K562 (cell line): ENCODE results near the gene CHRDL1. TPM values are rescaled to one million over a fixed set of nuclear protein-coding genes. Genes with fewer than 3 reads are reported as not detected.

Experiments used
- ATAC-seq: fragments of 200-7000 bp; cut with Tn5 transposase; 3 replicates; pipeline ENCODE4 v1.9.1; 2020; ENCODE audit warnings: moderate library complexity
- Bru-seq: library from RNA; stranded (reverse); fragments of 400-500 nt; gene quantifications from one replicate; lab custom pipeline; 2021; lab: Mats Ljungman, UMichigan
- BruChase-seq, 2 experiments: library from RNA; stranded (reverse); fragments of 400-500 nt; gene quantifications; one replicate each; lab custom pipeline; 2021; lab: Mats Ljungman, UMichigan
- BruUV-seq: library from RNA; stranded (reverse); fragments of 400-500 nt; replicated peaks from 2 replicates; lab custom pipeline; 2021; lab: Mats Ljungman, UMichigan
- CTCF ChIA-PET: fragments of 300-600 bp; formaldehyde crosslinking; extraction: SDS; loops from one replicate; lab custom pipeline; 2021; ENCODE audit warnings: low intra/inter-chr PET ratio; lab: Yijun Ruan, JAX
- POLR2A ChIA-PET: fragments of 300-600, 350-650 bp; sonication (Branson Sonifier 250); formaldehyde crosslinking; extraction: SDS; loops from one replicate; lab custom pipeline; 2021; ENCODE audit warnings: antibody characterized with exemption, inconsistent platforms; lab: Yijun Ruan, JAX
- DNase-seq, 4 experiments: peaks; one replicate each; pipeline versions ENCODE4 v3.0.0 to v3.0.0-alpha.2; 2011 to 2018; ENCODE audit warnings: low spot score in 3 of 4, mixed read lengths in 3 of 4; ENCODE audit errors: extremely low read depth in 1 of 4
- FAIRE-seq: peaks from 2 replicates; lab custom pipeline; 2011; peaks lifted over from hg19 to GRCh38; lab: Jason Lieb, UNC
- H2AFZ ChIP-seq: 2 replicates; pipeline ENCODE4 v1.6.0; 2011; ENCODE audit warnings: low read depth, low read length, control low read depth, inconsistent platforms
- H3K27ac ChIP-seq: fragments of 200-600 bp; 3 replicates; pipeline ENCODE4 v1.8.0; 2011; ENCODE audit warnings: low read depth, mild to moderate bottlenecking, control low read depth, inconsistent platforms, low read length, moderate library complexity, mixed read lengths; ENCODE audit errors: extremely low read depth
- H3K27me3 ChIP-seq, 2 experiments: fragments of 300-600 bp in 1 of 2; 2 replicates in 1 of 2; 3 replicates in 1 of 2; pipeline versions ENCODE4 v1.6.0 to v1.8.0; 2011; ENCODE audit warnings: inconsistent platforms in 2 of 2, low read length in 2 of 2, mild to moderate bottlenecking in 1 of 2, mixed read lengths in 1 of 2, moderate library complexity in 1 of 2; ENCODE audit not compliant: control insufficient read depth in 2 of 2, insufficient read depth in 2 of 2
- H3K36me3 ChIP-seq: fragments of 300-600 bp; 3 replicates; pipeline ENCODE4 v1.8.0; 2011; ENCODE audit warnings: mild to moderate bottlenecking, low read length, inconsistent platforms; ENCODE audit not compliant: control insufficient read depth, insufficient read depth
- H3K4me1 ChIP-seq, 2 experiments: fragments of 200-600 bp in 1 of 2; replicated peaks in 1 of 2; 2 replicates in 1 of 2; 3 replicates in 1 of 2; pipeline versions ENCODE4 v1.5.1 to v1.8.0; 2011; ENCODE audit warnings: inconsistent platforms in 2 of 2, low read length in 2 of 2, mild to moderate bottlenecking in 1 of 2, mixed read lengths in 1 of 2, moderate library complexity in 1 of 2; ENCODE audit not compliant: control insufficient read depth in 2 of 2, insufficient read depth in 2 of 2
- H3K4me2 ChIP-seq: 2 replicates; pipeline ENCODE4 v1.6.1; 2011; ENCODE audit warnings: low read length, control low read depth, inconsistent platforms, mixed read lengths; ENCODE audit not compliant: insufficient read depth
- H3K4me3 ChIP-seq: fragments of 200-600 bp; sonication (generic), shearing (Covaris generic); 2 replicates; pipeline ENCODE4 v1.5.1; 2016; ENCODE audit warnings: control low read depth, inconsistent platforms
- H3K79me2 ChIP-seq: fragments of 200-600 bp; 3 replicates; pipeline ENCODE4 v1.8.0; 2011; ENCODE audit warnings: low read length, inconsistent platforms; ENCODE audit not compliant: control insufficient read depth, insufficient read depth
- H3K9ac ChIP-seq, 2 experiments: 2 replicates each; pipeline versions ENCODE4 v1.6.0 to v1.6.1; 2011; ENCODE audit warnings: low read depth in 2 of 2, low read length in 2 of 2, control low read depth in 1 of 2, inconsistent platforms in 1 of 2, mild to moderate bottlenecking in 1 of 2, mixed read lengths in 1 of 2; ENCODE audit not compliant: insufficient read depth in 1 of 2
- H3K9me1 ChIP-seq: one replicate; pipeline ENCODE4 v1.6.0; 2011; ENCODE audit warnings: inconsistent platforms, mild to moderate bottlenecking, low read length, moderate library complexity; ENCODE audit not compliant: control insufficient read depth, insufficient read depth
- H3K9me3 ChIP-seq: replicated peaks from 2 replicates; pipeline ENCODE4 v1.5.1; 2011; ENCODE audit warnings: low read depth, low read length, inconsistent platforms; ENCODE audit not compliant: control insufficient read depth, insufficient read depth
- H4K20me1 ChIP-seq: replicated peaks from 2 replicates; pipeline ENCODE4 v1.6.1; 2011; ENCODE audit warnings: low read length, inconsistent platforms, mixed read lengths; ENCODE audit not compliant: control insufficient read depth, insufficient read depth
- DDX20 ChIP-seq: fragments of 450-650 bp; IDR thresholded peaks from 2 replicates; pipeline ENCODE4 v1.6.1; 2016; ENCODE audit warnings: missing genetic modification characterization, low read depth, mild to moderate bottlenecking, missing compliant biosample characterization, moderate library complexity
- E2F3 ChIP-seq: fragments of 250-450 bp; sonication (Bioruptor Pico); IDR thresholded peaks from 2 replicates; pipeline ENCODE4 v1.4.0; 2020; ENCODE audit warnings: mild to moderate bottlenecking
- MEIS2 ChIP-seq: fragments of 450-650 bp; IDR thresholded peaks from 2 replicates; pipeline ENCODE4 v1.6.1; 2014; ENCODE audit warnings: mild to moderate bottlenecking; ENCODE audit not compliant: partially characterized antibody
- MTF1 ChIP-seq: fragments of 250-450 bp; sonication (Bioruptor Pico); IDR thresholded peaks from 2 replicates; pipeline ENCODE4 v1.9.0; 2021; ENCODE audit warnings: moderate library complexity, mild to moderate bottlenecking, inconsistent platforms, borderline replicate concordance
- ZNF217 ChIP-seq: sonication (generic); formaldehyde crosslinking; IDR thresholded peaks from 2 replicates; pipeline ENCODE4 v1.8.0; 2022; ENCODE audit warnings: mild to moderate bottlenecking, missing genetic modification reagents
- whole genome bisulfite sequencing: fragments of 100-300 bp; shearing (Covaris generic); methylation state at CpG from one replicate; pipeline ENCODE4 v1.1.6; 2016; ENCODE audit warnings: low coverage, mixed read lengths; ENCODE audit not compliant: insufficient coverage; ENCODE audit errors: missing lambda C conversion rate; 5-methylcytosine and 5-hydroxymethylcytosine counted together
- in situ Hi-C: fragments of 300-500 bp; cut with MboI; formaldehyde crosslinking; loops from 4 replicates; pipeline ENCODE4 v1.15.0; 2018; ENCODE audit warnings: inconsistent platforms, mixed read lengths
- intact Hi-C: fragments of 100-400 bp; cut with micrococcal nuclease; formaldehyde crosslinking; loops from 2 replicates; pipeline ENCODE4 v1.14.2; 2022
- long read RNA-seq, 3 experiments: library from polyadenylated mRNA in 2 of 3; library from RNA in 1 of 3; unstranded in 2 of 3; stranded (forward) in 1 of 3; transcript quantifications; one replicate each; pipeline ENCODE4 v2.0.0, GENCODE V29; 2019 to 2022
- polyA minus RNA-seq, 3 experiments: library from RNA; depleted of rRNA, polyadenylated mRNA; stranded (reverse); fragments of >200 nt; gene quantifications; 2 replicates each; pipeline ENCODE4 v1.2.3, GENCODE V29; 2011
- polyA plus RNA-seq, 8 experiments: library from polyadenylated mRNA; depleted of rRNA in 4 of 8; stranded (reverse) in 5 of 8; unstranded in 3 of 8; fragments of >200 nt; fragmentation: Nextera tagmentation in 2 of 8; fragmentation: Illumina TruSeq in 1 of 8; extraction: Ambion mirVana in 2 of 8; extraction: Trizol in 1 of 8; gene quantifications; 2 replicates each; pipeline versions ENCODE4 v1.2.1 to v1.2.3, GENCODE V29; 2011 to 2014; ENCODE audit warnings: inconsistent platforms in 1 of 8, missing spikeins in 1 of 8
- total RNA-seq, 7 experiments: library from RNA; depleted of rRNA in 6 of 7; stranded (reverse); fragments of >200 nt in 6 of 7; fragmentation: Illumina TruSeq in 2 of 7; extraction: Trizol in 2 of 7; gene quantifications; 2 replicates each; pipeline versions ENCODE4 v1.2.1 to v1.2.3, GENCODE V29; 2011 to 2021; ENCODE audit warnings: low replicate concordance in 1 of 7
- TF ChIP-seq, protein P1 (sequence below), 2 experiments: fragments of 450-650 bp; IDR thresholded peaks; 2 replicates each; pipeline ENCODE4 v1.6.1; 2016; ENCODE audit warnings: mild to moderate bottlenecking in 2 of 2, borderline replicate concordance in 1 of 2, low read depth in 1 of 2, moderate library complexity in 1 of 2
- TF ChIP-seq, protein P2 (sequence below): fragments of 250-450 bp; sonication (Bioruptor Pico); IDR thresholded peaks from 2 replicates; pipeline ENCODE4 v1.4.0; 2020; ENCODE audit warnings: mild to moderate bottlenecking, moderate library complexity

CHRDL1 gene
- not detected in 2 replicates for total RNA-seq (2011; cell fraction: chromatin; rRNA removed; ENCODE audit: low replicate concordance)
- total RNA-seq (2011; cell fraction: nucleolus; rRNA removed): not detected in 2 replicates
- not detected in 2 replicates for total RNA-seq (2011; cell fraction: nucleoplasm; rRNA removed)
- total RNA-seq (2014; rRNA removed) (not detected in 2 replicates), total RNA-seq (2014; rRNA removed; fragmentation: Illumina TruSeq; extraction: Trizol) (not detected in 2 replicates), total RNA-seq (2015; rRNA removed; fragmentation: Illumina TruSeq; extraction: Trizol) (not detected in 2 replicates), total RNA-seq (2021) (not detected in 2 replicates), polyA plus RNA-seq (2011; rRNA removed) (not detected in 2 replicates), polyA plus RNA-seq (2014; fragmentation: Illumina TruSeq; extraction: Trizol) (not detected in 2 replicates), polyA plus RNA-seq (2014; fragmentation: Nextera tagmentation; extraction: Ambion mirVana) (not detected), polyA plus RNA-seq (2014; rRNA removed) (not detected in 2 replicates), polyA minus RNA-seq (2011; rRNA and poly(A)+ RNA removed) (not detected in 2 replicates), Bru-seq, nascent RNA (not detected), BruChase-seq, experiment 1, labeled RNA remaining after a 2-hour chase (not detected), BruChase-seq, experiment 2, labeled RNA remaining after a 6-hour chase (not detected)
- not detected in 2 replicates for polyA plus RNA-seq (2011; cell fraction: cytosol; rRNA removed)
- polyA plus RNA-seq (2011; cell fraction: nucleus; rRNA removed): not detected in 2 replicates
- polyA plus RNA-seq (2012): not detected in 2 replicates
- not detected in 2 replicates for polyA minus RNA-seq (2011; cell fraction: cytosol; rRNA and poly(A)+ RNA removed)
- not detected in 2 replicates for polyA minus RNA-seq (2011; cell fraction: nucleus; rRNA and poly(A)+ RNA removed)
- long read RNA-seq, experiment 1: 0 reads
- long read RNA-seq, experiment 2: 0 reads
- long read RNA-seq, experiment 3: 0 reads

GRCh38 chrX:110795645-110796406, at the start of gene CHRDL1:
TSS of gene CHRDL1 (minus strand) at chrX:110795817. CDS start at chrX:110792181, 3,636 bp downstream.
- ATAC-seq: no peak
- H2AFZ ChIP-seq: no peak within 1 kb of the TSS
- no peak within 1 kb of the TSS for H3K4me3 ChIP-seq
- FAIRE-seq: no peak
- H4K20me1 ChIP-seq: no peaks in the 10 kb centered on the region
- no peak within 1 kb of the TSS for H3K4me2 ChIP-seq
- no peaks in the 10 kb centered on the region for H3K9me3 ChIP-seq
- intact Hi-C loops (no loop called here), in situ Hi-C loops (no loop called here)
- whole genome bisulfite sequencing: 2% methylated on average over 29 of the region's 60 CpGs
- no peak for DNase-seq
- no peaks in the 10 kb centered on the region for H3K9me1 ChIP-seq
- H3K79me2 ChIP-seq: no peaks in the 10 kb centered on the region
- ChIA-PET CTCF (no interaction called here), POLR2A (interaction anchor here (0.9 to 1.7 kb wide), 2 partner anchors 8 to 10 kb away, joined by 4 to 5 read pairs; no protein-coding TSS in a partner anchor)
- H3K27ac ChIP-seq: no peak within 1 kb of the TSS
- no peaks in the 10 kb centered on the region for H3K36me3 ChIP-seq
- 0 out of 5 replicates have a peak, but pooled peaks cover 0 to 6% of the 10 kb centered on the region in 2 experiments for H3K4me1 ChIP-seq
- H3K9ac ChIP-seq: no peak within 1 kb of the TSS
- no TSS peak for BruUV-seq
- H3K27me3 ChIP-seq: peaks cover 0 to 13% of the 10 kb centered on the region in 2 experiments; a peak in 3 of 5 replicates
- TF ChIP-seq, protein P1, sequence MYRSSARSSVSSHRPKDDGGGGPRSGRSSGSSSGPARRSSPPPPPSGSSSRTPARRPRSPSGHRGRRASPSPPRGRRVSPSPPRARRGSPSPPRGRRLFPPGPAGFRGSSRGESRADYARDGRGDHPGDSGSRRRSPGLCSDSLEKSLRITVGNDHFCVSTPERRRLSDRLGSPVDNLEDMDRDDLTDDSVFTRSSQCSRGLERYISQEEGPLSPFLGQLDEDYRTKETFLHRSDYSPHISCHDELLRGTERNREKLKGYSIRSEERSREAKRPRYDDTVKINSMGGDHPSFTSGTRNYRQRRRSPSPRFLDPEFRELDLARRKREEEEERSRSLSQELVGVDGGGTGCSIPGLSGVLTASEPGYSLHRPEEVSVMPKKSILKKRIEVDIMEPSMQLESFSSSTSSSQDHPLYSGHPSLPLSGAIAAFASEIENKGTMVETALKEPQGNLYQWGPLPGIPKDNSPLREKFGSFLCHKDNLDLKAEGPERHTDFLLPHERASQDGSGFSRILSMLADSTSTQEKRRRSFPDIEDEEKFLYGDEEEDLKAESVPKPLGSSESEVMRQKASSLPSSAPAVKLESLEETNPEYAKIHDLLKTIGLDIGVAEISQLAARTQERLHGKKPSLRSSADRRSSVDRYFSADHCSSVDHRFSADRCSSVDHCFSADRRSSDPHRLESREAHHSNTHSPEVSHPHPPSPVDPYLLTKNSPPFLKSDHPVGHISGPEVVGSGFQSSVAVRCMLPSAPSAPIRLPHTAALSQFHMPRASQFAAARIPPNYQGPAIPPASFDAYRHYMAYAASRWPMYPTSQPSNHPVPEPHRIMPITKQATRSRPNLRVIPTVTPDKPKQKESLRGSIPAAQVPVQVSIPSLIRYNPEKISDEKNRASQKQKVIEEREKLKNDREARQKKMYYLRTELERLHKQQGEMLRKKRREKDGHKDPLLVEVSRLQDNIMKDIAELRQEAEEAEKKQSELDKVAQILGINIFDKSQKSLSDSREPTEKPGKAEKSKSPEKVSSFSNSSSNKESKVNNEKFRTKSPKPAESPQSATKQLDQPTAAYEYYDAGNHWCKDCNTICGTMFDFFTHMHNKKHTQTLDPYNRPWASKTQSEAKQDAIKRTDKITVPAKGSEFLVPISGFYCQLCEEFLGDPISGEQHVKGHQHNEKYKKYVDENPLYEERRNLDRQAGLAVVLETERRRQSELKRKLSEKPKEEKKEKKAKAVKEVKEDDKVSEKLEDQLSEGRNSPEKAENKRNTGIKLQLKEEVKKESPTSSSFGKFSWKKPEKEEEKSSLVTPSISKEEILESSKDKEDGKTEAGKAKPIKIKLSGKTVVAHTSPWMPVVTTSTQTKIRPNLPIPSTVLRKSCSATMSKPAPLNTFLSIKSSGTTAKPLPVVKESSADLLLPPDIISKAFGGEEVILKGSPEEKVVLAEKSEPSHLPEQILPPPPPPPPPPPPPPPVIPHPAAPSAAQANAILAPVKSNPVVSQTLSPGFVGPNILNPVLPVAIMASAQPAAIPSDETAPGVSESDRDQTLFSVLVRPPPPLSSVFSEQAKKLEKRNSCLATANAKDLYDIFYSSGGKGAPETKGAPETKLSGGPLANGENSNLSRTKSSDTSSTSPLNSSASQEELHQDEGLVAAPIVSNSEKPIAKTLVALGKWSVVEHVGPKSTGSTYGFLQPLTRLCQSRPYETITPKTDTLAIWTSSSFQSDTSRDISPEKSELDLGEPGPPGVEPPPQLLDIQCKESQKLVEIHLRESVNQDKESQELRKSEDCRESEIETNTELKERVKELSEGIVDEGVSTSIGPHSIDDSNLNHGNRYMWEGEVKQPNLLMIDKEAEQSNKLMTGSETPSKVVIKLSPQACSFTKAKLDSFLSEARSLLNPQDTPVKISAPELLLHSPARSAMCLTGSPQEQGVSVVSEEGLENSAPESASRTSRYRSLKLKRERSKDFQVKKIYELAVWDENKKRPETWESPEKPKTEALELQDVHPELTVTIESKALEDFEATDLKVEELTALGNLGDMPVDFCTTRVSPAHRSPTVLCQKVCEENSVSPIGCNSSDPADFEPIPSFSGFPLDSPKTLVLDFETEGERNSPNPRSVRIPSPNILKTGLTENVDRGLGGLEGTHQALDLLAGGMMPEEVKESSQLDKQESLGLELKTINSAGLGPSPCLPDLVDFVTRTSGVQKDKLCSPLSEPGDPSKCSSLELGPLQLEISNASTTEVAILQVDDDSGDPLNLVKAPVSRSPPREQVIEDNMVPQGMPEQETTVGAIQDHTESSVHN (IDR thresholded peaks at IDR 0.05; ENCODE audit: borderline replicate concordance in 1 of 2, low read depth in 1 of 2): no peak
- TF ChIP-seq MTF1 (CRISPR knock-in tag): no peak
- no peak for TF ChIP-seq MEIS2
- no peak for TF ChIP-seq ZNF217 (CRISPR knock-in tag)
- no peak for TF ChIP-seq DDX20 (tag)
- TF ChIP-seq E2F3: no peak
- TF ChIP-seq, protein P2, sequence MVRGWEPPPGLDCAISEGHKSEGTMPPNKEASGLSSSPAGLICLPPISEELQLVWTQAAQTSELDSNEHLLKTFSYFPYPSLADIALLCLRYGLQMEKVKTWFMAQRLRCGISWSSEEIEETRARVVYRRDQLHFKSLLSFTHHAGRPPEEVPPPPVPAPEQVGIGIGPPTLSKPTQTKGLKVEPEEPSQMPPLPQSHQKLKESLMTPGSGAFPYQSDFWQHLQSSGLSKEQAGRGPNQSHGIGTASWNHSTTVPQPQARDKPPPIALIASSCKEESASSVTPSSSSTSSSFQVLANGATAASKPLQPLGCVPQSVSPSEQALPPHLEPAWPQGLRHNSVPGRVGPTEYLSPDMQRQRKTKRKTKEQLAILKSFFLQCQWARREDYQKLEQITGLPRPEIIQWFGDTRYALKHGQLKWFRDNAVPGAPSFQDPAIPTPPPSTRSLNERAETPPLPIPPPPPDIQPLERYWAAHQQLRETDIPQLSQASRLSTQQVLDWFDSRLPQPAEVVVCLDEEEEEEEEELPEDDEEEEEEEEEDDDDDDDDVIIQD (CRISPR knock-in tag): no peak
